GM19395 (cell line): Measurements from ENCODE around the gene LPGAT1.
"Not testable (repeated sequence)": the region's sequence is repeated elsewhere in the genome, so short reads cannot be mapped to it uniquely, and the experiment has no call there.

Source experiments
- ATAC-seq: cut with Tn5 transposase; IDR thresholded peaks from one replicate; pipeline ENCODE4 v1.9.1; 2021; ENCODE audit warnings: mild to moderate bottlenecking, moderate library complexity; ENCODE audit not compliant: unreplicated experiment

LPGAT1 gene

DNA sequence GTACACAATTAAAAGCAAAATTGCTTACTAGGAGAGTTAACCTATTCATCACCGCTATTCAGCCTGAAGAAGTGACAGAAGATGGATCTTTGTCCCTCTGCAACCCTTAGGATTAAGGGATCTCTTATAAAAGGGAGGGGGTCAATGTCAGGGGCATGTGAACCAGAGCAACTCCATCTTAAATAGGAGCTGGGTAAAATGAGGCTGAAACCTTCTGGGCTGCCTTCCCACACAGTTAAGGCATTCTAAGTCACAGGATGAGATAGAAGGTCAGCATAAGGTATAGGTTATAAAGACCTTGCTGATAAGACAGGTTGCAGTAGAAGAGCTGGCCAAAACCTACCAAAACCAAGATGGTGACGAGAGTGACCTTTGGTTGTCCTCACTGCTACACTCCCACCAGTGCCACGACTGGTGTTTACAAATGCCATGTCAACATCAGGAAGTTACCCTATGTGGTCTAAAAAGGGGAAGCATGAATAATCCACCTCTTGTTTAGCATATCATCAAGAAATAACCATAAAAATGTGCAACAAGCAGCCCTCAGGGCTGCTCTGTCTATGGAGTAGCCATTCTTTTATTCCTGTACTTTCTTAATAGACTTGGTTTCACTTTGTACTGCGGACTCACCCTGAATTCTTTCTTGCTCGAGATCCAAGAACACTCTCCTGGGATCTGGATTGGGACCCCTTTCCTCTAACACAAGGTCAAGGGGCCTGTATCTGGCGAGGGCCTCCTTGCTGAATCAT is 119.8 kb downstream of the LPGAT1 start:
- no peak for ATAC-seq

DNA sequence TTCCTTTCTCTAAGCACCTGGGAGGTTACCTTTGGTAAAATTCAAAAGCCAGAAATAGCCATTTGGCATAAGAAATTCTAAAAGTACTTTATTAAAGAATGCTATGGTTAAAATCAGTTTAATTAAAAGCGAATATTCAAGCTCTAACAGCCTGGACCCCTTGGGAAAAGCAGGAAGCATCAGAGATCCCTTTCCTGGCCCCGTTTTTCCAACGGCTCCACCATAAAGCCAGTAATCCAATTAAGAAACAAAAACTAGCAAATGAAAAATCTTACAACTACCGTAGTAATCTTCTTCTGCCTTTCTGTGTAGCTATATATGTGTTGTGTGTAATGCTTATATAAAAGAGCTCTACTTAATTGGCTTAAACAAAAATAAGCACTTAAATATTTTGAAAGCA is 121.6 kb downstream of the LPGAT1 start:
- ATAC-seq = no peak

DNA sequence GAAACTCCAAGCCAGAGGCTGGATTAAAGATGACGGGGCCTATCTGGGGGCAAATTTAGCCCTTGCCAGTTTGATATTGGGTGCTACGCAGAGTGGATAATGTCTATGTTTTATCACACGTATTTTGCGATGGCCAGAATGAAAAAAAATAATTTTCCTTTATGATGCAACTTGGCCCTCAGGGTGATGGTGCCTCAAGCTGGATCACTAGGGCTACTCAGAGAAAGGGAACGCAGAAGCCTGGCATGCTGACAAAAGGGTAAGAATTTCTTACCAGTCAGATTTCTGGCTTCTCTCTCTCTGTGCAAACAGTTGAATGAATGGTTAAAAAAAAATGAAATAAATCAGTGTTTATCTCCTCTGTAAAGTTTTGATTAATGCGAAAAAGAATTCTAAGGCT is 122.6 kb downstream of the LPGAT1 start:
- no peak for ATAC-seq

DNA sequence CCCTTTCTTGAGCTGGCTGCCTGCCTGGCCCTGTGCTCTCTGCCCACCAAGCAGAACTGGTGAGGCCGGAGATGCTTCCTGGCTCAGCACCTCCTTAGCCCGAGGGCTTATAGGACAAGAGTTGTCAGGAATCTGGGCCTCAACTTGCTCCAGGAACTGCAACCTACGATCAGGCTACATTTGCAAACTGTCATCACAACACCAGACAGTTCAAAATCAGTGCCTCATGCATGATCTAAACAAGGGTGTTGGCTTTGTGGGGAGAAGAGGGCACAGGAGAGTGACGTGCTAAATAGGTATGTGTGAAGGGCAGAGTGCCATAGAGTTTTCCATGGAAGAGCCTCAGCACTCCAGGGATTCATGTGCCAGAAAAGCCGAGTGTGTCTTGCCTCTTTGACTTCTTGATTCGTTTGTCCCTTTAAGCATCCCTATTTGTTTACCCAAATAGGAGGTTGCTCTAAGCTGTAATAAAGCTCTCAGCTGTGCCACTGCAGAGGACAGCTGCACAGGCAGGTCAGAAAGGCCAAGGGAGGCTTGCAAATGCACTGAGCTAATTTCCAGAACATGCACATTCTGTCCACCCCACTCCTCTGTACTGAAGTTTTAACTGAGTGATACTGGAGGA is 125.0 kb downstream of the LPGAT1 start:
- no peak for ATAC-seq

DNA sequence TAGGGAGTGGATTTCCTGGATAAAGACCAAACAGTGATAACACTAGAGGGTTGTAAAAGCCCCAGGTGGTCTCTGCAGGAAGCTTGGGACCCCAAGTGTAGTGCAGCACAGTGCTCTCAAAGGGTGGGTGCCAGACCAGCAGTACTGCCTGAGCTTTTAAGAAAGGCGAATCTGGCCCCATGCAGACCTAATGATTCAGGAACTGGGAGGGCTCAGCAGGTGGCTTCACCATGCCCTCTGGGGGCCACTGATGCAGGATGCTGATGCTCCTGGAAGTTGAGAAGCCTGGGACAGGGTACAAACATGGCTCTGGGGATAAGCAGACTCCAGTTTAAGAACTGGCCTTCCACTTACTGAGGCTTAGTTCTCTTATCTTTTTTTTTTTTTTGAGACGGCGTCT is 126.0 kb downstream of the LPGAT1 start:
- ATAC-seq = no peak

DNA sequence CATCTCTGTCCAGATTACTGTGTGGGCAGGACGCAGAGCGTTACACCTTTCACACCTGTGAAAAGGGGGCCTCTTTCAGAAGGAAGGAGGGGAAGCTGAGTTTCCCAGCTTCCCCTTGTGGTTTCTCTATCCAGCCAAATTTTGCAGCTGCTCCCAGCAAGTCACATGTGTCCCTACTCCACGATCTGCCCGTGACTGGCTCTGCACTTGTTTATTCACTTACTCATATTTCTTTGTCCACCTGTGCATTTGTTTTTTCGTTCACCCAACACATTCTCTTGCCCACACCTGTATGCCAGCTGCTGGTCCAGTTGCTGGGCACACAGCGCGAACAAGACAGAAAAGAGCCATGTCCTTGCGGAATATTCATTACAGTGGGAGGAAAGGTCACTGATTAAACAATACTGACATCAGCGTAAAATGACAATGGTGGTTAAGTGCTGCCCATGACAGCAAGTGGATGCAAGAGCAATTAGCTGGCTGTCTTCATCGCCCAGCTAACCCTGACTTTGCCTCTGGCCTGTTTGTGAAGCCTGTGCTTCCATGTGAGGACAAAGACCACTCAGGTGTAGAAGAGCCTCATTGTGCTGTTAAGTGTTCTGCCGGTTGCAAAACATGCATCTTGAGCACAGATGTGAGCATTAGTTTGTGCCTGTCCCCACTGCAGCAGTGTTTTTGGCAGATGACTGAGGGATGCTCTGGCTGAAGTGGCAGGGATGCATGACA is 126.6 kb downstream of the LPGAT1 start:
- ATAC-seq = no peak

DNA sequence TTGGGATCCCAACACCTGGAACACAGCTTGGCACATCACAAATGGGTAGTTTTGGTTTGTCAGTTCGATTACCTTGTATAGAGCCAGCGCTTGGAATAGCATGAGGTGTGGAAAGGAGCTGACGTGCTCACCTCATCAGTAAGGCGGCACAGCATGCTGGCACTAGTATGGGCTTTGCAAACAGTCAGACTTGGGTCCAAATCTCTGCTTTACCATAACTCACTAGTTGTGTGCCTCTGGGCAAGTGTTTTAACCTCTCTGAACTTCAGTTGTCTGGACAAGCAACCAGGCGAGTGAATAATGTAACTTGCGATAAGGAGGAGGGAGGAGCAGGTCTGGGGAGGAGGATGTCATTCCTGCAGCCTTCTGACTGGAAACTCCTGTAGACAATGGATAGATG is 128.8 kb downstream of the LPGAT1 start:
- ATAC-seq = no peak

DNA sequence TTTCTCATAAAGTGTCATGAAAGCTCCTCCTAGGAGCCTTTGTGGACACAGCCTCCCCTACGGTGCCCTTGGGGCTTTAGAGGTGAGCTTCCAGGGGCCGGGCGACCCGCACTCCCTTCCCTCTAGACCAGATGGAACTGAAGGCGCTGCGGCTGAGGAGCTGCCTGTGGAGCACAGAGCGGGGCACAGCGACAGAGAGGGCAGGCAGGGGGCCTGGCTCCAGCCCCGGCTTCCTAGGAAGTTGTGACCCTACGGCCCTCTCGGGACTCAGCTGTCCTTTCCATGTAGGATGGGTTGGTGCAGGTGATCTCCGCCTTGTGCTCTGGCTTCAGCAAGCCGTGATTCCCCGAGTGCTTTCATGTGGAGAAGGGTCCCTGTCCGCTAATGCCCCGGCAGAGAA is 131.5 kb downstream of the LPGAT1 start:
- no peak for ATAC-seq

DNA sequence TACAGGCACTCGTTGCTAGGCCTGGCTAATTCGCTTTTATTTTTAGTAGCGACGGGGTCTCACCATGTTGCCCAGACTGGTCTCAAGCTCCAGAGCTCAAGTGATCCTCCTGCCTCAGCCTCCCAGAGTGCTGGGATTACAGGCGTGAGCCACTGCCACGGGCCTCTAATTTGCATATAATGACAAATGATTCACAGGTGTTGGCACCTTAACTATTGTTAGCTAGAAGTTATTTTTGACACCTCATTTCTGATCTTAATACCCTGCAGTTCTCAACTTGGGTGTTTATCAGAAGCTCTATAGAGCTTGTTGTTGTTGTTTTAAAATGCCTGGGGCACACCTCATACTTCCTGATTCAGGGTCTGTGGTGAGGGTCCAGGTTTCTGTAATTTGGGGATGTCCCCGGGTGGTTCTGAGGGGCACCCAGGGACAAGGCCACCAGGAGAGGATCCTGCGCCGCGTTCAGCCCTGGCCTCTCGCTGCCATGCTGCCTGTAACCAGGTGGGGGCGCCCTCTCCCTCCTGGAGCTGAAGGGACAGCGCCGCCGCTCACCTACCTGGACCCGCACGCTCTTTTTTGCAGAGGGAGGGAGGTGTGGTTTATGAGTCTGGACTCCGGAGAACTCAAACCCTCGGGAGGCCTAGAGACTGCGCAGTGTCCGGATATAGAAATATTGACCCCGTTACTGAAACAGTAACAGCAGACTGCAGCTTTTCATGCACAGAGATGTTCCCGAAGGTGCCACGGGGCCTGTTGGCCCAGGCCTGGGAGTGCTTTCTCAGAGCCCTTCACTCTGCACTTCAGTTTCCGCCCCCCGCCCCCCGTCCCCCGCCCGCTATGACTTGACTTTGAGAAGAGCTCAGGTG is 132.2 kb downstream of the LPGAT1 start:
- peak; percentile 63 for ATAC-seq

DNA sequence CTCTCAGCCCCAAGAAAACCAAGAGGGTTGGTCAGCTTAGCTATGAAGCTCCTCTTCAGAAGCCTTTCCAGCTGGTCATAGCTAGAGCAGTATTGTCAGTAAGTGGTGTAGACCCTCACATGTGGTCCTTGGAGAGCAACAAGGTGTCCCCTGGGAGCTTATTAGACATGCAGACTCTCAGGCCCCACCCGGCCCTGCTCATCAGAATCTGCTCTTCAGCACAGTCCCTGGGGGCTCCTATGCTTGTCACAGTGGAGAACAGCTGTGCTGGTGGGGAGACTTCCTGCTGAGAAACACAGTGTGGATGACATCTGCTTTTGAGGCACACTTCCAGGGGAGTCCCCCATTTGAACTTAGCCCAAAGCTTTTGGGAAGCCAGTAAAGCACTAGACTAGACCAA is 133.2 kb downstream of the LPGAT1 start:
- peak; percentile 78 for ATAC-seq

DNA sequence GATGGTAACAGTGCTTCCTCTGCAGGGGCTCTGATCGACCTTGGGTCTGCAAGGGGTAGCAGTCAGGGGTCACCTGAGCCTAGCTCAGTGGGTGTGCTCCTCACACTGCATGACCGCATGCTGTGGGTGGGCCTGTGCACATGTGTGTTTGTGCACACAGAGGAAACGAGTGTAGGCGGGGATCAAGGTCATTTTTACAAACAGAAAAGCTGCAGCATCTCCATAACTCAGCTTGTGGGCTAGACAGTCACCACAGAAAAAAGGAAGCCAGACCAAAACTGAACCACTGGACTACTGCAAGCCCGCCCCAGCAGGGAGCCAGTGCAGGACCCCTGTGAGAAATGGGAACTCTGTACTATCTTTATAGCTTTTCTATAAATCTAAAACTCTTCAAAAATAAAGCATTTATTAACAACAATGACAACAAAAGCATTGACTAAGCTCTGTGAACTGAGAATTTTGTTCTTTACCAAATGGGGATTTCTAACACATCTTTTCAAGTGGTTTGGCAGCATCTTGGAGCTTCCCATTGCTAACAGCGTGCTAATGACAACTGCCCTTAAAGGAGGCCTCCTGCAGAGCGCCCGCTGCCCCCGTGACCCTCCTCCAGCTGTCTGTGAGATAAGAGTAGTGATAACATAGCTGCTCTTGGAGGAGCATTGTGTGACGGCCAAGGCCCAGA is 135.3 kb downstream of the LPGAT1 start:
- ATAC-seq = peak; percentile 63

DNA sequence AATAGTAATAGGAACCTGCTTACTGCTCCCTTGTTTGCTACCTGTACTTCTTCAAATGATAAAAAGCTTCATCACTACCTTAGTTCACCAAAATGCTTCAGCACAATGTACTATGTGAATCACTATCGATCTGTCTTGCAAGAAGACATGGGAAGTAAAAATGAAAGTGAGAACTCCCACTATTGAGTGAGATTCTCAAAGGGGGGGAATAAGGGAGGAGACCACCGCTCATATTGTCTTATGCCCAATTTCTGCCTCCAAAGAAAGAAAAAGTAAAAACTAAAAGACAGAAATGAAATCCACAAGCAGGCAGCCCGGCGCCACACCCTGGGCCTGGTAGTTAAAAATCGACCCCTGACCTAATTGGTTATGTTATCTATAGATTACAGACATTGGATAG is 136.7 kb downstream of the LPGAT1 start:
- ATAC-seq = not testable (repeated sequence)
